SK-N-MC (cell line): ENCODE measurements around the gene NFATC1.

Source experiments
- EZH2 ChIP-seq: fragments of 200-600 bp; sonication (generic); IDR thresholded peaks from one replicate; pipeline ENCODE4 v1.6.1; 2017; ENCODE audit warnings: antibody characterized with exemption
- POLR2AphosphoS5 ChIP-seq: IDR thresholded peaks from 2 replicates; pipeline ENCODE4 v1.6.1; 2012; ENCODE audit warnings: mild to moderate bottlenecking, low read depth, low read length, borderline replicate concordance

- TF ChIP-seq POLR2AphosphoS5 = no peak
- TF ChIP-seq EZH2 = no peak
Measured at GRCh38 chr18:79548621-79548985, 152.9 kb downstream of the NFATC1 start.
